GM12878 (cell line): Measurements from ENCODE around the gene SH3GL2. TPM values are rescaled to one million over a fixed set of nuclear protein-coding genes. Genes with fewer than 3 reads are reported as not detected.

ENCODE experiments used
- ATAC-seq: fragments of 200-7000 bp; cut with Tn5 transposase; 3 replicates; pipeline ENCODE4 v1.9.1; 2020; ENCODE audit warnings: mild to moderate bottlenecking, moderate library complexity
- BruUV-seq: library from RNA; stranded (reverse); fragments of 400-500 nt; replicated peaks from 2 replicates; lab custom pipeline; 2021; lab: Mats Ljungman, UMichigan
- CTCF ChIA-PET: fragments of 300-600 bp; sonication (Branson Sonifier 250); formaldehyde crosslinking; extraction: SDS; loops from one replicate; lab custom pipeline; 2021; ENCODE audit warnings: inconsistent platforms; lab: Yijun Ruan, JAX
- POLR2A ChIA-PET: fragments of 350-600 bp; formaldehyde crosslinking; extraction: SDS; loops from one replicate; lab custom pipeline; 2021; ENCODE audit warnings: inconsistent platforms; lab: Charles Lee
- RAD21 ChIA-PET: fragments of 300-600 bp; sonication (Branson Sonifier 250); formaldehyde crosslinking; loops from one replicate; lab custom pipeline; 2023; ENCODE audit warnings: antibody characterized with exemption; ENCODE audit not compliant: unreplicated experiment; lab: Charles Lee
- SMC1A ChIA-PET: fragments of 300-600 bp; sonication (Branson Sonifier 250); formaldehyde crosslinking; loops from one replicate; lab custom pipeline; 2023; ENCODE audit not compliant: unreplicated experiment, uncharacterized antibody; lab: Charles Lee
- DNase-seq: peaks from one replicate; pipeline ENCODE4 v3.0.0-alpha.2; 2011; ENCODE audit warnings: low read depth, low spot score
- FAIRE-seq: peaks from 3 replicates; lab custom pipeline; 2011; peaks lifted over from hg19 to GRCh38; lab: Jason Lieb, UNC
- H2AFZ ChIP-seq: 2 replicates; pipeline ENCODE4 v1.6.0; 2011; ENCODE audit warnings: low read depth, low read length, control low read depth; ENCODE audit not compliant: control insufficient read depth
- H3K27ac ChIP-seq: 2 replicates; pipeline ENCODE4 v1.5.1; 2011; ENCODE audit warnings: control low read depth; ENCODE audit not compliant: control insufficient read depth, insufficient read depth
- H3K27me3 ChIP-seq, 2 experiments: replicated peaks in 1 of 2; 2 replicates each; pipeline versions ENCODE4 v1.6.0 to v1.6.1; 2011; ENCODE audit warnings: low read length in 1 of 2; ENCODE audit not compliant: control insufficient read depth in 2 of 2, insufficient read depth in 2 of 2
- H3K36me3 ChIP-seq, 2 experiments: 2 replicates each; pipeline ENCODE4 v1.5.1; 2011; ENCODE audit warnings: low read length in 1 of 2; ENCODE audit not compliant: control insufficient read depth in 2 of 2, insufficient read depth in 2 of 2
- H3K4me1 ChIP-seq: 2 replicates; pipeline ENCODE4 v1.6.1; 2011; ENCODE audit warnings: mild to moderate bottlenecking, low read length, moderate library complexity, mixed read lengths; ENCODE audit not compliant: control insufficient read depth, insufficient read depth
- H3K4me2 ChIP-seq: 2 replicates; pipeline ENCODE4 v1.6.0; 2011; ENCODE audit warnings: control low read depth; ENCODE audit not compliant: control insufficient read depth, insufficient read depth
- H3K4me3 ChIP-seq: fragments of 200-600 bp; sonication (generic); 2 replicates; pipeline ENCODE4 v1.5.1; 2016
- H3K79me2 ChIP-seq: 2 replicates; pipeline ENCODE4 v1.6.0; 2011; ENCODE audit warnings: low read length; ENCODE audit not compliant: control insufficient read depth, insufficient read depth
- H3K9ac ChIP-seq: 2 replicates; pipeline ENCODE4 v1.8.0; 2011; ENCODE audit warnings: low read length, control low read depth, mixed read lengths; ENCODE audit not compliant: control insufficient read depth, insufficient read depth
- H3K9me3 ChIP-seq: replicated peaks from 3 replicates; pipeline ENCODE4 v1.5.1; 2011; ENCODE audit warnings: mild to moderate bottlenecking, low read length; ENCODE audit not compliant: control insufficient read depth, insufficient read depth
- H4K20me1 ChIP-seq: 2 replicates; pipeline ENCODE4 v1.6.0; 2011; ENCODE audit not compliant: control insufficient read depth, insufficient read depth
- CHD2 ChIP-seq: IDR thresholded peaks from 2 replicates; pipeline ENCODE4 v1.6.1; 2011; ENCODE audit warnings: low read depth, low read length, improper control_type of control experiment, borderline replicate concordance
- EGR1 ChIP-seq, 2 experiments: IDR thresholded peaks; 1 replicate in 1 of 2; 2 replicates in 1 of 2; pipeline ENCODE4 v1.6.1; 2011 to 2012; ENCODE audit warnings: low read depth in 2 of 2, low read length in 2 of 2, borderline replicate concordance in 1 of 2, mild to moderate bottlenecking in 1 of 2, moderate library complexity in 1 of 2
- ETV6 ChIP-seq, 2 experiments: fragments of 450-650 bp in 1 of 2; IDR thresholded peaks in 1 of 2; conservative IDR thresholded peaks in 1 of 2; 2 replicates each; pipeline ENCODE4 v1.6.1; 2014; ENCODE audit warnings: antibody characterized with exemption in 1 of 2, borderline replicate concordance in 1 of 2, low read depth in 1 of 2, mild to moderate bottlenecking in 1 of 2, moderate library complexity in 1 of 2
- HDGF ChIP-seq: fragments of 450-650 bp; IDR thresholded peaks from 2 replicates; pipeline ENCODE4 v1.6.1; 2016; ENCODE audit warnings: antibody characterized with exemption
- HSF1 ChIP-seq: fragments of 150-350 bp; IDR thresholded peaks from 2 replicates; pipeline ENCODE4 v1.6.1; 2014; ENCODE audit warnings: mild to moderate bottlenecking, low read depth, low read length
- IKZF2 ChIP-seq, 2 experiments: fragments of 450-650 bp; IDR thresholded peaks; 2 replicates each; pipeline ENCODE4 v1.6.1; 2017; ENCODE audit warnings: mild to moderate bottlenecking in 2 of 2, moderate library complexity in 2 of 2
- MAX ChIP-seq: IDR thresholded peaks from 2 replicates; pipeline ENCODE4 v1.6.1; 2012; ENCODE audit warnings: low read depth, low read length, improper control_type of control experiment
- MLLT1 ChIP-seq: fragments of 450-650 bp; IDR thresholded peaks from 2 replicates; pipeline ENCODE4 v1.6.1; 2016; ENCODE audit warnings: mild to moderate bottlenecking
- MTA2 ChIP-seq: fragments of 450-650 bp; IDR thresholded peaks from 2 replicates; pipeline ENCODE4 v1.6.1; 2016; ENCODE audit warnings: low read depth, mild to moderate bottlenecking, moderate library complexity
- NRF1 ChIP-seq: conservative IDR thresholded peaks from 2 replicates; pipeline ENCODE4 v1.6.1; 2011; ENCODE audit warnings: mild to moderate bottlenecking, low read depth, low read length, improper control_type of control experiment
- PAX8 ChIP-seq: fragments of 450-650 bp; IDR thresholded peaks from 2 replicates; pipeline ENCODE4 v1.6.1; 2017; ENCODE audit warnings: mild to moderate bottlenecking, moderate library complexity
- SIN3A ChIP-seq: IDR thresholded peaks from 2 replicates; pipeline ENCODE4 v1.6.1; 2012; ENCODE audit warnings: low read depth, low read length, improper control_type of control experiment
- SMAD5 ChIP-seq: IDR thresholded peaks from 2 replicates; pipeline ENCODE4 v1.6.1; 2016; ENCODE audit warnings: antibody characterized with exemption, low read depth
- SRF ChIP-seq, 2 experiments: IDR thresholded peaks; 2 replicates each; pipeline ENCODE4 v1.6.1; 2011; ENCODE audit warnings: low read depth in 2 of 2, low read length in 2 of 2, mild to moderate bottlenecking in 1 of 2, moderate library complexity in 1 of 2
- YBX1 ChIP-seq: fragments of 450-650 bp; IDR thresholded peaks from 2 replicates; pipeline ENCODE4 v1.6.1; 2016; ENCODE audit warnings: antibody characterized with exemption
- ZBTB40 ChIP-seq: fragments of 450-650 bp; IDR thresholded peaks from 2 replicates; pipeline ENCODE4 v1.6.1; 2016; ENCODE audit warnings: mild to moderate bottlenecking, moderate library complexity, borderline replicate concordance
- ZNF384 ChIP-seq: IDR thresholded peaks from 2 replicates; pipeline ENCODE4 v1.6.1; 2012; ENCODE audit warnings: low read depth, mild to moderate bottlenecking, low read length, improper control_type of control experiment, borderline replicate concordance
- WGBS: methylation state at CpG from one replicate; pipeline ENCODE4 v1.1.6; 2016; ENCODE audit warnings: low lambda C conversion rate; ENCODE audit not compliant: insufficient replicate concordance, insufficient coverage; ENCODE audit errors: missing lambda C conversion rate; 5-methylcytosine and 5-hydroxymethylcytosine counted together
- in situ Hi-C: fragments of 300-500 bp; cut with MboI; formaldehyde crosslinking; loops from 9 replicates; pipeline ENCODE4 v1.14.3; 2018; ENCODE audit warnings: mixed read lengths
- intact Hi-C: fragments of 100-400 bp; cut with micrococcal nuclease; formaldehyde crosslinking; loops from one replicate; pipeline ENCODE4 v1.14.2; 2022; ENCODE audit not compliant: unreplicated experiment
- polyA plus RNA-seq, 11 experiments: library from polyadenylated mRNA; depleted of rRNA in 4 of 11; unstranded in 6 of 11; stranded (reverse) in 5 of 11; fragments of >200 nt; fragmentation: Nextera tagmentation in 4 of 11; fragmentation: Illumina TruSeq in 1 of 11; extraction: Ambion mirVana in 4 of 11; extraction: Trizol in 1 of 11; gene quantifications; 1 replicate in 1 of 11; 2 replicates in 10 of 11; pipeline versions ENCODE4 v1.2.1 to v1.2.3, GENCODE V29; 2011 to 2016; ENCODE audit warnings: inconsistent platforms in 2 of 11, missing spikeins in 2 of 11, low read depth in 1 of 11
- total RNA-seq, 4 experiments: library from RNA; depleted of rRNA in 3 of 4; stranded (reverse); fragments of >200 nt in 3 of 4; fragmentation: Illumina TruSeq in 1 of 4; extraction: Trizol in 1 of 4; gene quantifications; 2 replicates each; pipeline versions ENCODE4 v1.2.1 to v1.2.3, GENCODE V29; 2013 to 2021

SH3GL2 gene
- total and polyA plus RNA-seq, 10 of the 15 experiments (the other 5 are each of a cell fraction or from before 2014, with no cell fraction given): not detected

- BruUV-seq: no TSS peak
- TF ChIP-seq SMAD5 (no peak), MTA2 (no peak), PAX8 (no peak), YBX1 (no peak), EGR1 (IDR thresholded peaks at IDR 0.05; ENCODE audit: borderline replicate concordance in 1 of 2, low read depth in 2 of 2, low read length in 2 of 2) (no peak), HSF1 (no peak), CHD2 (no peak), ZNF384 (no peak), NRF1 (no peak), MAX (no peak), ETV6 (conservative IDR thresholded peaks at IDR 0.05 in 1 of 2, IDR thresholded peaks at IDR 0.05 in 1 of 2; ENCODE audit: borderline replicate concordance in 1 of 2, low read depth in 1 of 2) (no peak), IKZF2 (IDR thresholded peaks at IDR 0.05) (no peak), SRF (IDR thresholded peaks at IDR 0.05; ENCODE audit: low read depth in 2 of 2, low read length in 2 of 2) (no peak), ZBTB40 (no peak), HDGF (no peak), SIN3A (no peak), MLLT1 (no peak)
Measured at GRCh38 chr9:17653947-17654465, 75.1 kb downstream of the SH3GL2 start.

More at GRCh38 chr9:17653947-17654465, 75.1 kb downstream of the SH3GL2 start:
- RAD21 ChIA-PET: no interaction called here
- H2AFZ ChIP-seq: no peak overlapping the region
- in situ Hi-C loops: no loop called here
- H3K36me3 ChIP-seq: no peaks in the 10 kb centered on the region
- ATAC-seq: no peak
- FAIRE-seq: no peak
- H3K9ac ChIP-seq: no peak overlapping the region
- POLR2A ChIA-PET: no interaction called here
- no peak overlapping the region for H3K4me3 ChIP-seq
- H3K79me2 ChIP-seq: no peaks in the 10 kb centered on the region
- no peaks in the 10 kb centered on the region for H3K27me3 ChIP-seq
- H4K20me1 ChIP-seq: no peaks in the 10 kb centered on the region
- 19% methylated on average over 4 of the region's 4 CpGs for WGBS
- no peak overlapping the region for H3K27ac ChIP-seq
- H3K4me2 ChIP-seq: no peak overlapping the region
- SMC1A ChIA-PET: no interaction called here
- CTCF ChIA-PET: no interaction called here
- H3K4me1 ChIP-seq: no peaks in the 10 kb centered on the region
- intact Hi-C loops: no loop called here
- H3K9me3 ChIP-seq: no peaks in the 10 kb centered on the region
- DNase-seq: no peak
